GM21381 (cell line): ENCODE results near the gene TMEM267.
"Not testable (repeated sequence)": the region's sequence is repeated elsewhere in the genome, so short reads cannot be mapped to it uniquely, and the experiment has no call there.

Experiments
- ATAC-seq: cut with Tn5 transposase; IDR thresholded peaks from one replicate; pipeline ENCODE4 v1.9.1; 2021; ENCODE audit warnings: mild to moderate bottlenecking, moderate library complexity; ENCODE audit not compliant: unreplicated experiment

The TMEM267 gene

DNA sequence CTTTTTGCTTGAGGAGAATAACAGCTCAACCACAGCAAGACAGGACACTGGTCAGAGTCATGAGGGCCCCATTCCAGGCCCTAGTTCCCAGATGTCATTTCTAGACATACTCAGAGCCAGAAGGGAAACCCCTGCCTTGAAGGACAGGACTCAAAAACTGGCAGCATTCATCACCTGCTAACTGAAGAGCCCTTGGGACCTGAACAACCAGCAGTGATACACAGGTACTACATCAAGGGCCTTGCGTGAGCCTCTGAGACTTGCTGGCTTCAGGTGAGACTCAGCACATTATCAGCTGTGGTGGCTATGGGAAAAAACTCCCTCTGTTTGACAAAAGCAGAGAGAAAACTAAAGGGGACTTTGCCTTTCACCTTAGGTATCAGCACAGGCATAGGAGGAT is 22.6 kb downstream of the TMEM267 start:
- ATAC-seq = no peak

DNA sequence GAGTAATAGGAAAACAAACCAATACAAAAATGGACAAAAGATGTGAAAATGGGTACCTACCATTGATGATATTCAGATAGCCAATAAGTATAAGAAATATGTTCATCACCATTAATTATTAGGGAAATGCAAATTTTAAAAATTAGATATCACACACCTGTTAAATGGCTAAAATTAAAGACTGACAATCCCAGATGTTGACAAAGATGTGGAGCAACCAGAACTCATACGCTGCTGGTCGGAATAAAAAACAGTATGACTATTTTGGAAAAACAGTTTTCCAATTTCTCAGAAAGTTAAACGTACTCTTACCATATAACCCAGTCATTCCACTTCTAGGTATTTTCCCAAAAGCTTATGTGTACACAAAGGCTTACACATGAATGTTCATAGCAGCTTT is 27.1 kb downstream of the TMEM267 start:
- no peak for ATAC-seq

DNA sequence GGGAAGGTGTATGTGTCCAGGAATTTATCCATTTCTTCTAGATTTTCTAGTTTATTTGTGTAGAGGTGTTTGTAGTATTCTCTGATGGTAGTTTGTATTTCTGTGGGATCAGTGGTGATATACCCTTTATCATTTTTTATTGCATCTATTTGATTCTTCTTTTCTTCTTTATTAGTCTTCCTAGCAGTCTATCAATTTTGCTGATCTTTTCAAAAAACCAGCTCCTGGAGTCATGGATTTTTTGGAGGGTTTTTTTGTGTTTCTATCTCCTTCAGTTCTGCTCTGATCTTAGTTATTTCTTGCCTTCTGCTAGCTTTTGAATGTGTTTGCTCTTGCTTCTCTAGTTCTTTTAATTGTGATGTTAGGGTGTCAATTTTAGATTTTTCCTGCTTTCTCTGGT is 42.1 kb downstream of the TMEM267 start:
- not testable (repeated sequence) for ATAC-seq

DNA sequence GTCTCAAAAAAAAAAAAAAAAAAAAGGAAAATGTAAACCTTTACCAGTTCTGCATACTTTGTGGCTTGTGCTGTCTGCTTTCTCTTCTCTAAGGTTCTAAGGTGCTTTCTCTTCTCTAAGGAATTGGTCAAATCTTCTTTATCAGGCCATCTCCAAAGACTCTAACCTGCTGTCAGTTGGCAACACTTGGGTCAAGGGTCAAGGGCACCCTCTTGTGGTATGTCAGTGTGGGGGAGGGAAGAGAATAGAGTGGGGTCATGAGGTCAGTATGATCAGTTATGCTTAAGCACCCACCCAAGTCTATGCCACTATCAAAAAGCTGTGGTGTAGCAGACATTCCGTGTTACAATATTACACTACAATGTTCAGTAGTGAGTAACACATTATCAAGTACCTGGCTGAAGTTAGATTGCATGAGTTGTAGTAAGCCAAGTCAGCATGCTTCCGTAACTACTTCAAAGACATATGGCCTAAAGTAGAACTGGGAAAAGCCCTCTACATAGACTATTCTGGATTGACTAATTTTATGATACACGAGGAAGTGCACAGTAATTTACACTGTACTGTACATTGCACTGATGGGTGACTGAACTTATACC is 46.5 kb downstream of the TMEM267 start:
- ATAC-seq = no peak

DNA sequence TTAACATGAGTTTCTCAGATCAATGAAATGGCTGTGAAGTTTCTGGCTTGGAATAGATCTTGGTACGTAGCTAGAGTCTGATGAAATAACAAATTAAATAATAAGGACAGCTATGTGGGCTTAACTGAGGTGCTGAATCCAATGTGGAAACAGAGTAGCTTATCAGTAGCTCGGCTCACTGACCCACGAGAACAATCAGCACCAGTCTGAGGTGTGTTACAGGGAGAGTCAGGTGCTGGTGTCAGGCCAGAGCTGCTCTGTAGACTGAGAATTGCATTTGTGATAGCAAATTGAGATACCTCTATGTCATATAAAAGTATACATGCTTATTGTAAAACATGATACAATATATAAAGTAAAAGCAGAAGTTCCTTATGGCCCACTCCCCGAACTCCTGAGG is 50.3 kb downstream of the TMEM267 start:
- ATAC-seq = no peak

DNA sequence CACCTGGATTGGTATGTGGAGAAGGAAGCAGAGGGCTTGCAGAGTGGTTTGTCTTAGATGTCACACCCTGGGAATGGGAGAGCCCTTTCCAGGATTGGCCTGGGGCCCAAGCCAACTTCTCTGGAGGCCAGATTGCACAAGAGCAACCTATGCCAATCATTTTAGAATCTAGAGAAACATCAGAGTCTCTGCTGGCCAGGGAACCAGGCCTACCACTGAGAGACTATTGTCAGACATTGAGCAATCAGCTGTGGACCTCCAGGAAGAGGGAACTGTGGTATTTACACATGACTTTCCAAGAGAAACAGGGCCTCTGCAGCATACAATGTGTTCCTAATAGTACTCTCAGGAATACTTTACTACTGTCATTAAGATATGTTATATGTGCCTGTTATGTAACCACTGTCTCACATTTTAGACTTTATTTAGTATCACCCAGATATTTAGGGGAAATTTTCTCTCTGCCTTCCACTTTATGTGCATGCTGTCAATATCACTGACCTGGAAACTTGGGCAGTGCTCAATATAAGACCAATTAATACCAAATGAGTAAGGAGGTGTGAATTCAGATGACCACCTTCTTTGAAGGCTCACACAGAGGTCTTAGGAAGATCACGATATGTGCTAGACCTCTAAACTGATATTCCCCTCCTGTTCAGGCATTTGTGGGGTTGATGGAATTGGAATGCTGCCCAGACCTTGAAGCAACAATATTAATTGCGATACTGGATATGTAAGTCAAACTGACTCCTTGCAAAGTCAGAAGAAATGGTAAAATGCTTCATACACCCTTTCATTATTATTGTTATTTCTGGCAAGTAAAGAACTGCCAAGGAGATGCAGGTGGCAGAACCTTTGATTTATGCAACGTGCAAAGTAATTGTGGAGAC is 50.9 kb downstream of the TMEM267 start:
- ATAC-seq = no peak

DNA sequence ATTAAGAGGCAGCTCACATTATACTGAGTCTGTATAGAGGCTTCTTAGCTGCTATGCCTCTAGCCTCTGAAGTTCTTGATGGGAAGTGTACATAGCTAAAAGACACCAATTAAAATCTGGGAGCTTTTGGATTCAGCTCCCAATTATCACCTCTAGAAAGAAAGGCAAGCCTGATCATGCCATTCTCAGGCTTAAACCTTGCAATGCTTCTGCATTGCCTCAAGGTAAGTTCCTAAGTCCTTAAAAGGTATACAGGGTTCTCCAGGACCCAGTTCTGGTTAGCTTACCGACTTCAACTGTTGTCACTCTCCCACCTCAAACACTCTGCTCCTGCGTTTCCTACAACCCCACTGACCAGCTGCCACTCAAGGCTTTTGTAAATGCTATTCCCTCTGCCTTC is 54.0 kb downstream of the TMEM267 start:
- ATAC-seq = no peak

DNA sequence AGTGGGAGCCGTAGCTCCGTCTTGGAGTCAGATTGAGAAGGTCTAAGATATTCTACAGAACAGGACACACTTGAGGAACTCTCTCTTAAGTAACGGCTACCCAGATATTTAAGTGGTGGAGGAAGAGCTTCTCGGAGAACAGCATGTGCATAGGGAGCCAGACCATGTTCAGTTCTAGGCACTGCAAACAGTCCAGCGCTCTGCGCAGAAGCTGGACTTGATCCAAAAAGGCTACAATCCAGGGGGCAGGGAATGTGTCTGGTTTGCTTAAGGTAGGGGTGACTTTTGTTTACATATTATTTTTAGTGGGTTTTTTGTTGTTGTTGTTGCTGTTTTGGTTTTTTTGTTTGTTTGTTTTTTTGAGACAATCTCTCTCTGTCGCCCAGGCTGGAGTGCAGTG is 54.6 kb downstream of the TMEM267 start:
- no peak for ATAC-seq

DNA sequence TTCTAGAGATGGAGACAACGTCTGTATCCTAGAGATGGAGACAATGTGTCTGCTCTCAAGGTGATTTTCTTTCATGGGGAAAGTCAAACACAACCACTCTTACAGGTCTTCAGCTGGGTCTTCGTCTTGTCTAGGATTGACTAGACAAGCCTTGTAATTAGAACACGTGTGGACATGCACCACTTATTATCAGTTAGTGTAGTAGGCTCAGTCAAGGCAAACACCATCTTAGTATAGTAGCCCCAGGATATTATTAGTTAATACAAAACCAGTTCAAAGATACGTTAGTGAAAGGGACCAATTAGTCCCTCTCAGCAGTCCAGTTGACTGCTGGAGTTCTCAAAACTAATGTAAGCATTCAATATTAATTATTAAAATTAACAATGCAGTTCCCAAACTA is 56.4 kb downstream of the TMEM267 start:
- no peak for ATAC-seq

DNA sequence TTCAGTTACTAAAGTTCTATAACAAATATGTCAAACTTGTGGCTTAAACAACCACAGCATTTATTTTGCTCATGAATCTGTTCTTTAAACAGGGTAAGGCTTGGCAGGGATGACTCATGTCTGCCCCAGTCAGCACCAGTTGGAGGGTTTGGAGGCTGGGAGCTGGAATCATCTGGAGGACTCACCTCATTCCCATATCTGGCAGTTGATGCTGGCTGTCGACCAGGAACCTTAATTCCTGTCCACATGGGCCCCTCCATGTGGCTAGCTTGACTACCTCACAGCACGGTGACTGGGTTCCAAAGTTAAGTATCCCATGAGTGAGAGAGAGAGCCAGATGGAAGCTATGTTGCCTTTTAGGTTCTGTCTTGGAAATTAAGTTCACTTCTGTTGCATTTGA is 57.7 kb downstream of the TMEM267 start:
- no peak for ATAC-seq

DNA sequence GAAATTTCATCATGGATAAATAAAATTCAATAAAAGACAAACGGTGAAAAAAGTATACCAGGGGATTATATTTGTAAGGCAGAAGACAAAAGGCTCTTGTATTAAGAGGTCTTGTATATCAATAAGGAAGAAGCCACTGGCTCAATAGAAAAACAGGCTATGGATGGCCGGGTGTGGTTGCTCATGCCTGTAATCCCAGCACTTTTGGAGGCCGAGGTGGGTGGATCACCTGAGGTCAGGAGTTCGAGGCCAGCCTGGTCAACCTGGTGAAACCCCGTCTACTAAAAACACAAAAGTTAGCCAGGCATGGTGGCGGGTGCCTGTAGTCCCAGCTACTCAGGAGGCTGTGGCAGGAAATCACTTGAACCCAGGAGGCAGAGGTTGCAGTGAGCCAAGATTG is 60.6 kb downstream of the TMEM267 start:
- not testable (repeated sequence) for ATAC-seq

DNA sequence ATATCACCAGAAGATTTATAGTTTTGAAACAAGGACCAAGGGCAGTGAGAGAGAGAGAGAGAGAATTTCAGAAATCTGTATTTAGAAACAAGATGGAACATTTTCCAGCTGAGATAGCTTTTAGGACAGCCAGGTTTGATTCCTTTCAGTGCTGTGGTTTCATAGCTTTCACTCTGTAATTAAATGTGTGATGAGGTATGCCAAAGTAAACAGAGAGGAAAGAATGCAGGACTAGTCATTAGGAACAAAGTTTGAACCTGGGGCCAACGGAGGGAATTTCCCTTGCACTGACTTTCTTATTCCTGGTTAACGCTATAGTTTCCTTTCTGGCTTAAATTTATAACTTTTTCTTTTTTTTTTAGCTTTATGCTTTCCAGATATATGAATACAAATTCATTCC is 61.5 kb downstream of the TMEM267 start:
- no peak for ATAC-seq

DNA sequence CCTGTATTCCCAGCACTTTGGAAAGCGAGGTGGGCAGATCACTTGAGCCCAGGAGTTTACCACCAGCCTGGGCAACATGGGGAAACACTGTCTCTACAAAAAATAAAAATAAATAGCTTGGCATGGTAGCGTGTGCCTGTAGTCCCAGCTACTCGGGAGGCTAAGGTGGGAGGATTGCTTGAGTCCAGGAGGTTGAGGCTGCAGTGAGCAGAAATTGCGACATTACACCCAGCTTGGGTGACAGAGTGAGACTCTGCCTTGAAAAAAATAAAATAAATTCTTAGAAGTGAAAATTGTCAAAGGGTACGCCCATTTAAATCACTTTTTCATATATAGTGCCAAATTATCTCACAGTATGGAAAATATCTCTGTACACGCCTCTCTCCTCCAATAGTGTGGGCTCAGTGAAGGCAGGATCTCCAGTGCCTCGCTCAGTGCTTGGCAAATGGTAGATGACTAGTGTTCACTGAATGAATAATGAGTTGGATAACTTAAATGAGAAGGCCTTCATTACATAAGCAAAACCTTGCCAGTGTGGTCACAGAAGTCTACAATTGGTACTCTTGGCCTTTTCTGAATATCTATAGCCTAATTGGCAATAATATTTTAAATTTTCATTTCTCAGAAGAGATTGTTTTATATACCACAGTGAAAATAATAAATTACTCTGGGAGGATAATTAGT is 62.1 kb downstream of the TMEM267 start:
- no peak for ATAC-seq

DNA sequence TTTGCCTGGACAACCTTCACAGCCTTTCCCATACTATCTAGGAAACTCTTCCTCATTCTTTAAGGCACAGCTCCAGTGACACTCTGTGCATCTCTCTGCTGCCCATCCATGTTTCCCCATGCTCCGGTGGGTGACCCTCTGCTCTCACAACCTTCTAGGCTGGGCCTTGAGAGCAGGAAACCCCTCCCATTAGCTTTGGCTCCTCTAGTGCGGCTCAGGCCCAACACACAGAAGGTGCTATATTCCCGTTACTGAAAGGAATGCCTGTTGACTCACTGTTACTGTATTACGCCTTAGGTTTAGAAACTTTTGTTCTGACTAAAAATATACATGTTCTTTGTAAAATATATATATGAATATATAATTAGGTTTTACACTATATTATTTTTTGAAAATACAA is 63.4 kb downstream of the TMEM267 start:
- no peak for ATAC-seq

DNA sequence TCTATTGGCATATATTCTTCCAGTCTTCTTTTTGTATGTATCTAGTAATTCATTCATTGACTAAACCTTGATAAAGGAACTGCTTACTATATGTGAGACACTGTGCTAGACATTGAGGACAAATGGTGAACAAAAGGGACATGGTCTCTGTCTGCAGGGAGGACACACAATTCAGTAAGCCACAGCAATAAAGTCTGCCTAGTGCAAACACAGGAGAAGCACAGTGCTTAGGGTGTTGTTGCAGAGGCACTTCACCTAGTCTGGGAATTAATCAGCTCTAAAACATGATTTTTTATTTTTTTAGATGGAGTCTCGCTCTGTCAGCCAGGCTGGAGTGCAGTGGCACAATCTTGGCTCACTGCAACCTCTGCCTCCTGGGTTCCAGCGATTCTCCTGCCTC is 65.1 kb downstream of the TMEM267 start:
- ATAC-seq = no peak

DNA sequence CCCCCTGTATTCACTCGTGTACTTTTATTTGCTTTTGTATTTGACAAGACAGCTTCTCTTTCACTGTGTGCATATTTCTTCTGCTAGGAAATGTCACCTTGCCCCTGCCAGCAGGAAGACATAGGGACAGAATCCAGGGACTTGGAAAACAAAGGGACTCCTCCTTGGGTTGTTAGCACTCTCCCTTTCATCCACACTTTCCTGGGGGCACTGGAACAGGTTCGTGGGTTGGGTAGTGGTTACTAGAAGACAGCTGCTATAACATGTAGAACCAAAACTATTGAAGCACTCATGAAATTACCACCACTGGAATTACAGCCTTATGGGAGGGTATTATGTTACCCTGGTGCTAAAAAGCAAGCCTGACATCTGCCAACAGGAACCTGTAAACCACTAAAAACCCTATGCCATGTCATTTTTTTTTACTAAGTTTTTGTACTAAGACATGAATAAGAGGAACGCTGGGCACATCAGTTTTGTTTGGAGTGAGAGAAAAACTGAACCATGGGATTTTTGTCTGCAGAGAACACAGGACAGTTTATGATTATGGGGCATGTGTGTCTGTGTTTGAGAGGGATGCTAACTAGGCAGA is 66.8 kb downstream of the TMEM267 start:
- no peak for ATAC-seq

DNA sequence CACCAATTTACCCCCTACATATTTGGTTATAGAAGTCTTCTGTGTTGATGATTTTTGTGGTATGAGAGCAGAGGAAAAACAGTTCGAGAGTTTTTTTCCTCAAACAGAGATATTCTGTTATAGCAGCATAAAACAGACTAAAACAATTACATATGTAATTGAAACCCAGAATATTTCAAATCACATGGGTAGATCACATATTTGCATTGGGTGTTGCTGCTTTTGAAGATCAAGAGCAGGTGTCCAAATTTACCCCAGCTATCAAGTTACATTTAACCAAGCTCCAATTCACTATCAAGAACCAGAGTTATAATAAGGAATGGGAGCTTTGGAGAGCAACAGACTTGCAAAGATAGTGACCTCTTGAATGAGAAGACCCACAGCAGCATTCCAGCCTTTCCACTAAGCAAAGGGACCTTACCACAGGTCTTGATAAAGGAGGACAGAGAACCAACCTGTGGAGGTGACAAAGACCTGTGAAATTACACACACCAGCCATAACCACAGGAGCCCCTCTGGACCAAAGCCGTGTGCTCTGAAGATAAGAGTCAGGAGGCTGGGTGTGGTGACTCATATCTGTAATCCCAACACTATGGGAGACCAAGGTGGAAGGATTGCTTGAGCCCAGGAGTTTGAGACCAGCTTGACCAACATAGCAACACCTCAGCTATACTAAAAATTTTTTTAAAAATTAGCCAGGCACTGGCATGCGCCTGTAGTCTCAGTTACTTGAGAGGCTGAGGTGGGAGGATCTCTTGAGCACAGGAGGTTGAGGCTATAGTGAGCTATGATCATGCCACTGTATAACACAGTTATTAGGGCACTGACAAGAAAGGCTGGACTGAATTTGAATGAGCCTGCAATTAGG is 67.5 kb downstream of the TMEM267 start:
- ATAC-seq = no peak

DNA sequence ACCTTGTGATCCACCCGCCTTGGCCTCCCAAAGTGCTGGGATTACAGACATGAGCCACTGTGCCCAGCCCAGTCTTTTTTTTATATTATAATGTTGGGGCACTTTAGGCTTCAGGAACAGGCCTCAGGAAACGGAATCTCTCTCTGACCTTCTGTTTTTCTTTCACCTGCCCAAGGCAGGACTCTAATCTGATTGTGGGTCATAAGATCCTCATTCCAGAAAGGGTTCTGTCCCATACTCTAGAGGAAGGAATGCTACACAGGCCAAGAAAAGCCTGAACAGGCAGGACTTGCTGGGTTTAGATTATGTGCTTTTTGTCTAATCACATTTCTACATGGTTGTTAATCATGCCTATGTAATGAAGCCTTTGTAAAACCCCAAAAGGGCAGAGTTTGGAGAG is 69.7 kb downstream of the TMEM267 start:
- no peak for ATAC-seq

DNA sequence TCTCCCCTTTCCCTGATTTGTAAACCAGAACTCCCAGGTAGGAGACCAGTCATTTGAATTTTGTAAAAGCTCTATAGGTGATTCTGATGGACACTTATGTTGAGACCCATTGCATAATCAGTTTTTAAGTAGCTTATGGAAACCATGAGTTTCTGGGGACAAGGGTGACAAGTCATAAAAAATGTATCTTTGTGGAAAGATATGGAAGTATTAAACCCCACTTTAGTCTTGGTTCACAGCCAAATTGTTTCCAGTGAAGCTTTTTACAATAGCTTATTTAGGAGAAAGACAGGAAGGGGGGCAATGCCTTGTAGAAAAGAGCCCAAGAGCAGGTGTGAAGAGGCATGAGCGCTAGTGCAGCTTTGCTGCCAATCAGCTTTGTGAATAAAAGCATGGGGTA is 71.0 kb downstream of the TMEM267 start:
- ATAC-seq = no peak

DNA sequence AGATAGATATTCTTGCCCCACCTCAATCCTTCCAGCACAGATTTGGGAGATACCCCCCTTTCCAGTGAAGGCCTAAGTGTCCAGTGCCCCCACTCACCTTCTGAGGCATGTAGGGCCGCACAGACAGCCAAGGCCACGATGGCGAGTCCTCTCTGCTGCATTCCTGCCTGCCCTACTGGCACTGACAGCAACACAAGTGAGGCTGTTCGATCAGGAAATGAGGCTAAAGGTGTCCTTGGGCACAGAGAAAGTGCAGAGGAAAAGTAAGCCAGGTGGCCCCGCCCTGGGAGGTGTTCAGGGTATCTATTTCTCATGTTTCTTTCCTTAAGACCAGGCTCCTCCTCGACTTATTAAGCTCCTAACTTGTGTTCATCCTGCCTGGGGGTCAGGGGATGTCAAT is 71.5 kb downstream of the TMEM267 start, which contains the start of gene CCL28:
Gene CCL28 (minus strand): TSS at position 236 of the 400 bp plus-strand sequence. CDS start 75 bp downstream, at position 161.
- no peak for ATAC-seq

DNA sequence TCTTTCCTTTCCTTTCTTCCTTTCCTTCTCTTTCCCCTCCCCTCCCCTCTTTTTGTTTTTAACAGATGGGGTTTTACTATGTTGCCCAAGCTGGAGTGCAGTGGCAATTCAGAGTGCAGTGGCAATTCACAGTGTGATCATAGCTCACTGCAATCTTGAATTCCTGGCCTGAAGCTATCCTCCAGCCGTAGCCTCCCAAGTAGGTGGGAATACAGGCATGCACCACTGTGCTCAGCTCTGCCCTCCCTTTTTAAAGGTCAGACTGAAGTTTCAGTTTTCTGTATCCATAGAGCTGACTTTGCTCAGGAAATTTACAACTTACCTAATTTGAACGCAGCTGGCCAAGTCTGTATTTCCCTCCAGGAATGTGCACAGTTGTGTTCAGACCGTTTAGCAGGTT is 72.2 kb downstream of the TMEM267 start:
- ATAC-seq = no peak
